A673 (cell line): Measurements from ENCODE around the gene GLT6D1. TPM values are rescaled to one million over a fixed set of nuclear protein-coding genes. Genes with fewer than 3 reads are reported as not detected.

Experiments used
- BruUV-seq: library from RNA; stranded (reverse); fragments of 400-500 nt; replicated peaks from 2 replicates; lab custom pipeline; 2021; lab: Mats Ljungman, UMichigan
- CTCF ChIA-PET: fragments of 300-600 bp; sonication (Branson Sonifier 250); formaldehyde crosslinking; loops from one replicate; lab custom pipeline; 2022; ENCODE audit warnings: antibody characterized with exemption; lab: Charles Lee
- POLR2A ChIA-PET: fragments of 300-600 bp; sonication (Branson Sonifier 250); formaldehyde crosslinking; loops from one replicate; lab custom pipeline; 2022; ENCODE audit warnings: antibody characterized with exemption; ENCODE audit not compliant: low non-redundant PET; lab: Charles Lee
- DNase-seq: peaks from one replicate; pipeline ENCODE4 v3.0.0-alpha.2; 2015; ENCODE audit warnings: low spot score
- H3K27ac ChIP-seq: fragments of 200-600 bp; sonication (generic); 2 replicates; pipeline ENCODE4 v1.5.1; 2016; ENCODE audit warnings: mixed run types, low read depth, mild to moderate bottlenecking, mixed read lengths, antibody characterized with exemption, low read length; ENCODE audit not compliant: poor library complexity, severe bottlenecking
- H3K27me3 ChIP-seq: fragments of 200-600 bp; sonication (generic); replicated peaks from 2 replicates; pipeline ENCODE4 v1.6.1; 2017; ENCODE audit warnings: mixed run types, low read depth, mild to moderate bottlenecking, mixed read lengths, antibody characterized with exemption, low read length; ENCODE audit not compliant: insufficient read depth, poor library complexity
- H3K36me3 ChIP-seq: fragments of 200-600 bp; sonication (generic); 2 replicates; pipeline ENCODE4 v1.6.1; 2016; ENCODE audit warnings: mixed run types, mild to moderate bottlenecking, mixed read lengths, antibody characterized with exemption, low read length; ENCODE audit not compliant: insufficient read depth, poor library complexity, severe bottlenecking
- H3K4me1 ChIP-seq: fragments of 200-600 bp; sonication (generic); 2 replicates; pipeline ENCODE4 v1.6.1; 2017; ENCODE audit warnings: mixed run types, mild to moderate bottlenecking, mixed read lengths, antibody characterized with exemption, low read length; ENCODE audit not compliant: insufficient read depth, poor library complexity, severe bottlenecking
- H3K4me3 ChIP-seq: fragments of 200-600 bp; sonication (generic); 2 replicates; pipeline ENCODE4 v1.5.1; 2016; ENCODE audit warnings: low read depth, mixed run types, mild to moderate bottlenecking, mixed read lengths, low read length; ENCODE audit not compliant: poor library complexity, severe bottlenecking
- H3K9me3 ChIP-seq: fragments of 200-600 bp; sonication (generic); 2 replicates; pipeline ENCODE4 v1.6.1; 2016; ENCODE audit warnings: mixed run types, low read depth, mild to moderate bottlenecking, mixed read lengths, antibody characterized with exemption, low read length; ENCODE audit not compliant: poor library complexity, severe bottlenecking
- EZH2 ChIP-seq: fragments of 200-600 bp; sonication (generic); IDR thresholded peaks from 2 replicates; pipeline ENCODE4 v1.6.1; 2017; ENCODE audit warnings: borderline replicate concordance, low read depth, mild to moderate bottlenecking, mixed read lengths, antibody characterized with exemption, low read length; ENCODE audit not compliant: poor library complexity, severe bottlenecking
- intact Hi-C: fragments of 100-400 bp; cut with micrococcal nuclease; formaldehyde crosslinking; loops from one replicate; pipeline ENCODE4 v1.10.0; 2022; ENCODE audit not compliant: unreplicated experiment
- total RNA-seq: library from RNA; stranded (reverse); gene quantifications from 2 replicates; pipeline ENCODE4 v1.2.3, GENCODE V29; 2021
- TF ChIP-seq, protein P1 (sequence below): fragments of 300-800, 200-600 bp; sonication (generic); conservative IDR thresholded peaks from 2 replicates; pipeline ENCODE4 v1.5.1; 2017; ENCODE audit warnings: low read depth, mild to moderate bottlenecking, antibody characterized with exemption, low read length, moderate library complexity, mixed read lengths

The GLT6D1 gene
- total RNA-seq, 1 experiment from 2014 or later = not detected

DNA sequence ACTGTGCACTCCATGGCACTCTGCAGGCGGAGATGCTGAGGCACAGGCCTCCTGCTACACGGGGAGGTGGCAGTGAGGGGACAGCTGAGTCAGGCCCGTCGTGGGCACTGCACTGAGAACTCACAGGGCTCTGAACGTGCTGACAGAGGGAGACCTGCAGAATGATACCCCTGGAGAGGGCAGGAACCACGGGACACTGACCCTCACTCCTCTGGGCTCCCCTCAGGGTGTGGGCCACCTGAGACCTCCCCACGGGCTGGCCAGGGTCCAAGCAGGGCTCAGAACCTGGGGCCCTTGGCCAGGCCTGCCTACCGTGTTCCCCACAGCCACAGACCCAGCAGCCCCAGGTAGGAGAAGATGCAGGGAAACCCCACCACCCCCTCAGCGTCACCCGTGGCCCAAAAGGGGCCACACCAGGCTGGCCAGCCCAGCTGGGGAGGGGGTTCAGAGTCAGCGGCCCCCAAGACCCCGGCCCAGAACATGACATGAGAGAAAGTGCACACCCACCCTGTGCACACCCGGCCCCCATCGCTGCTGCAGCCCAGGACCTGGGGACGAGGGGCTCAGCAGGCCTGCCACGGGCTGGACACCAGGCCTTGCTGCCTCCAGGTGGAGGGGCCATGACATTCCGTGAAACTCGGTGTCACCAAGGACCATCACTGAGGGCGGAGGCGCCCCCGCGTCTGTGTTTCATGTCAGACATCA, 30.9 kb downstream of the GLT6D1 start:
- TF ChIP-seq EZH2 = no peak
- TF ChIP-seq, protein P1, sequence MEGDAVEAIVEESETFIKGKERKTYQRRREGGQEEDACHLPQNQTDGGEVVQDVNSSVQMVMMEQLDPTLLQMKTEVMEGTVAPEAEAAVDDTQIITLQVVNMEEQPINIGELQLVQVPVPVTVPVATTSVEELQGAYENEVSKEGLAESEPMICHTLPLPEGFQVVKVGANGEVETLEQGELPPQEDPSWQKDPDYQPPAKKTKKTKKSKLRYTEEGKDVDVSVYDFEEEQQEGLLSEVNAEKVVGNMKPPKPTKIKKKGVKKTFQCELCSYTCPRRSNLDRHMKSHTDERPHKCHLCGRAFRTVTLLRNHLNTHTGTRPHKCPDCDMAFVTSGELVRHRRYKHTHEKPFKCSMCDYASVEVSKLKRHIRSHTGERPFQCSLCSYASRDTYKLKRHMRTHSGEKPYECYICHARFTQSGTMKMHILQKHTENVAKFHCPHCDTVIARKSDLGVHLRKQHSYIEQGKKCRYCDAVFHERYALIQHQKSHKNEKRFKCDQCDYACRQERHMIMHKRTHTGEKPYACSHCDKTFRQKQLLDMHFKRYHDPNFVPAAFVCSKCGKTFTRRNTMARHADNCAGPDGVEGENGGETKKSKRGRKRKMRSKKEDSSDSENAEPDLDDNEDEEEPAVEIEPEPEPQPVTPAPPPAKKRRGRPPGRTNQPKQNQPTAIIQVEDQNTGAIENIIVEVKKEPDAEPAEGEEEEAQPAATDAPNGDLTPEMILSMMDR = no peak
- H3K36me3 ChIP-seq = no peaks in the 10 kb centered on the region
- H3K4me3 ChIP-seq = no peak overlapping the region
- H3K9me3 ChIP-seq = no peaks in the 10 kb centered on the region
- H3K27me3 ChIP-seq = no peaks in the 10 kb centered on the region
- no peak for DNase-seq
- CTCF ChIA-PET = no interaction called here
- H3K27ac ChIP-seq = no peak overlapping the region
- no TSS peak for BruUV-seq
- POLR2A ChIA-PET = no interaction called here
- H3K4me1 ChIP-seq = no peaks in the 10 kb centered on the region
- intact Hi-C loops = no loop called here

DNA sequence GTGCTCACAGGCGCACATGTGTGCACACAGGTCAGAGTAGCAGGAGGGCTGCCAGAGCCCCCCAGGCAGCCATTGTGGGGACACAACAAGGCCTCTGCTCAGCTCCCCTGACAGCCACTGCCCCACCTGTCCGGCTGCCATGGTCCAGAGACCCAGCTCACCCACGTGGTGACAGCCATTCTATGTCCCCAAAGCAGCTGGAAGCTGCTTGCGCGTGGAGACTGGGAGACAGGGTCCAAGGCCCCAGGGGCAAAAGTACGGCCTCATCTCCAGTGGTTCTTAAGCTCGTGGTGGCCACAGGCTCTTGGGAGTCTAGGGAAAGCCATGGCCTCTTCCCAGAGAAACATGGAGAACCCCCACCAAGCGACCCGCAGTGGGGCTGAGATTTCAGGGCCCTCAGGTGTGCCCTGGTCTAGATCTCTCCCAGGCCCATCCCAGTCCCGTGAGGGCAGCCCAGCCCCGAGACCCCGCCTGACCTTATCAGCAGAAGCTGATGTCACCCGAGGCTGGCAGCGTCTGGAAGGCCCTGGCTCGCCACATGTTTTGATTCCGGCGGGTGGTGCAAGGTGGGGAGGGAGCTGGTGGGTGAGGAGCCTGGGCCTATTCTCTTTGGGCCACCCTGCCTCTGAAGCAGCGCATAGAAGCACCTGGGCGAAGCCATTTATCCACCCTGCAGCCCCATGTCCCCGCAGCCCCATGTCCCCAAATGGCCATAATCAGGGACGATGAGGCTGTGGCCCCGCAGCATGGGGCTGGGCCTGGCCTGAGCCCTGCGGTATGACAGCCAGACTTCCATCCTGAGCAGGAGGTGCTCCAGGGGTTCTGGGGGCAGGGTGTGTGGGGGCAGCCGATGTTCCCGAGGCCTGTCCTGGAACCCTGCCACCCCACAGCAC, 31.7 kb downstream of the GLT6D1 start:
- no TSS peak for BruUV-seq
- Histone ChIP-seq H3K27ac (no peak overlapping the region), H3K9me3 (no peaks in the 10 kb centered on the region), H3K36me3 (no peaks in the 10 kb centered on the region), H3K27me3 (no peaks in the 10 kb centered on the region), H3K4me3 (no peak overlapping the region), H3K4me1 (no peaks in the 10 kb centered on the region)
- no peak for TF ChIP-seq EZH2
- TF ChIP-seq, protein P1 = no peak
- DNase-seq = no peak
- ChIA-PET CTCF (no interaction called here), POLR2A (no interaction called here)
- intact Hi-C loops = no loop called here

DNA sequence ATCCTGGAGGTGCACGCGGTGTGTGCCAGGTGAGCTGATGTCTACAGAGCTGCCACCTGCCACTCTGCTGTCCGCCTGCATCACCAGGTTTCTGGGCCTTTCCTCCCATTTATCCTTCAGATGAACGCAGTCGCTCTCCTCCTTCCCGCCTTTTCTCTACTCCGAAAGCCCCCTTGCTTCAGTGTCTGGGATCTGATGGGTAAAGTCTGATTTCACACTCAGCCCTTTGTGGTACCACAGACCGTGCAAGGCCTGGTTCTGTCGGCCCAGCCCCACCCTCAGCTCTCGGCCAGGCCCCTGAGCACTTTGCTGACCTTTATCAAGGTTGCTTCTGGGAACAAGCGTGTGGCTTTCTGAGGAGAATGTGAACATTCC, 32.5 kb downstream of the GLT6D1 start:
- ChIA-PET CTCF (no interaction called here), POLR2A (no interaction called here)
- no peaks in the 10 kb centered on the region for H3K4me1 ChIP-seq
- no TSS peak for BruUV-seq
- no peak overlapping the region for H3K4me3 ChIP-seq
- no peak overlapping the region for H3K27ac ChIP-seq
- H3K36me3 ChIP-seq = no peaks in the 10 kb centered on the region
- no peak for DNase-seq
- intact Hi-C loops = no loop called here
- TF ChIP-seq EZH2 = no peak
- TF ChIP-seq, protein P1 = no peak
- no peaks in the 10 kb centered on the region for H3K9me3 ChIP-seq
- H3K27me3 ChIP-seq = no peaks in the 10 kb centered on the region
